Calu3 (cell line): ENCODE results near the gene DCAF11. TPM values are rescaled to one million over a fixed set of nuclear protein-coding genes. Genes with fewer than 3 reads are reported as not detected.

Experiments
- BruUV-seq: library from RNA; stranded (reverse); fragments of 400-500 nt; replicated peaks from 2 replicates; lab custom pipeline; 2021; lab: Mats Ljungman, UMichigan
- CTCF ChIA-PET: fragments of 300-600 bp; sonication (Branson Sonifier 250); formaldehyde crosslinking; loops from one replicate; lab custom pipeline; 2022; ENCODE audit warnings: antibody characterized with exemption; lab: Charles Lee
- DNase-seq: peaks from one replicate; pipeline ENCODE4 v3.0.0; 2022
- H3K27ac Mint-ChIP-seq: one replicate; pipeline ENCODE4 v1.8.0; 2022; ENCODE audit warnings: mixed read lengths; ENCODE audit not compliant: unreplicated experiment
- H3K27me3 Mint-ChIP-seq: one replicate; pipeline ENCODE4 v1.8.0; 2022; ENCODE audit warnings: mixed read lengths; ENCODE audit not compliant: unreplicated experiment
- H3K36me3 Mint-ChIP-seq: one replicate; pipeline ENCODE4 v1.8.0; 2022; ENCODE audit warnings: mild to moderate bottlenecking, moderate library complexity, mixed read lengths; ENCODE audit not compliant: insufficient read depth, unreplicated experiment
- H3K4me1 Mint-ChIP-seq: one replicate; pipeline ENCODE4 v1.8.0; 2022; ENCODE audit warnings: mild to moderate bottlenecking, low read depth, mixed read lengths; ENCODE audit not compliant: unreplicated experiment
- H3K4me3 Mint-ChIP-seq: one replicate; pipeline ENCODE4 v1.8.0; 2022; ENCODE audit warnings: mild to moderate bottlenecking, low read depth, moderate library complexity, mixed read lengths; ENCODE audit not compliant: unreplicated experiment
- H3K9me3 Mint-ChIP-seq: one replicate; pipeline ENCODE4 v1.8.0; 2022; ENCODE audit warnings: low read depth, mixed read lengths; ENCODE audit not compliant: unreplicated experiment
- intact Hi-C: fragments of 100-400 bp; cut with micrococcal nuclease; formaldehyde crosslinking; loops from one replicate; pipeline ENCODE4 v1.10.0; 2022; ENCODE audit not compliant: unreplicated experiment
- total RNA-seq: library from RNA; stranded (reverse); gene quantifications from 2 replicates; pipeline ENCODE4 v1.2.3, GENCODE V29; 2022
- TF ChIP-seq, protein P1 (sequence below): fragments of 200-600 bp; IDR thresholded peaks from one replicate; pipeline ENCODE4 v1.8.0; 2022; ENCODE audit warnings: antibody characterized with exemption; ENCODE audit not compliant: unreplicated experiment

The DCAF11 gene
- total RNA-seq, 1 experiment from 2014 or later: 63.4 TPM

- Mint-ChIP-seq H3K4me3 (peak within 1 kb of the TSS; percentile 82), H3K4me1 (peaks cover 30% of the 10 kb centered on the region), H3K27me3 (no peaks in the 10 kb centered on the region), H3K36me3 (peaks cover 46% of the 10 kb centered on the region), H3K27ac (peak within 1 kb of the TSS; percentile 69), H3K9me3 (no peaks in the 10 kb centered on the region)
- TF ChIP-seq, protein P1, sequence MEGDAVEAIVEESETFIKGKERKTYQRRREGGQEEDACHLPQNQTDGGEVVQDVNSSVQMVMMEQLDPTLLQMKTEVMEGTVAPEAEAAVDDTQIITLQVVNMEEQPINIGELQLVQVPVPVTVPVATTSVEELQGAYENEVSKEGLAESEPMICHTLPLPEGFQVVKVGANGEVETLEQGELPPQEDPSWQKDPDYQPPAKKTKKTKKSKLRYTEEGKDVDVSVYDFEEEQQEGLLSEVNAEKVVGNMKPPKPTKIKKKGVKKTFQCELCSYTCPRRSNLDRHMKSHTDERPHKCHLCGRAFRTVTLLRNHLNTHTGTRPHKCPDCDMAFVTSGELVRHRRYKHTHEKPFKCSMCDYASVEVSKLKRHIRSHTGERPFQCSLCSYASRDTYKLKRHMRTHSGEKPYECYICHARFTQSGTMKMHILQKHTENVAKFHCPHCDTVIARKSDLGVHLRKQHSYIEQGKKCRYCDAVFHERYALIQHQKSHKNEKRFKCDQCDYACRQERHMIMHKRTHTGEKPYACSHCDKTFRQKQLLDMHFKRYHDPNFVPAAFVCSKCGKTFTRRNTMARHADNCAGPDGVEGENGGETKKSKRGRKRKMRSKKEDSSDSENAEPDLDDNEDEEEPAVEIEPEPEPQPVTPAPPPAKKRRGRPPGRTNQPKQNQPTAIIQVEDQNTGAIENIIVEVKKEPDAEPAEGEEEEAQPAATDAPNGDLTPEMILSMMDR: no peak
- intact Hi-C loops: no loop called here
- DNase-seq: peak; percentile 96
- no TSS peak for BruUV-seq
- CTCF ChIA-PET: interaction anchor here (0.9 to 2.5 kb wide), 7 partner anchors 11 to 56 kb away, joined by 3 to 9 read pairs (median 5); partner anchors contain the start of genes DCAF11, IRF9, NRL and PCK2
Measured at GRCh38 chr14:24135834-24136683, 21.5 kb downstream of the DCAF11 start, which contains the start of gene PSME1. PSME1 (plus strand) TSS chr14:24136194; CDS start chr14:24136263, 69 bp downstream.

DNA sequence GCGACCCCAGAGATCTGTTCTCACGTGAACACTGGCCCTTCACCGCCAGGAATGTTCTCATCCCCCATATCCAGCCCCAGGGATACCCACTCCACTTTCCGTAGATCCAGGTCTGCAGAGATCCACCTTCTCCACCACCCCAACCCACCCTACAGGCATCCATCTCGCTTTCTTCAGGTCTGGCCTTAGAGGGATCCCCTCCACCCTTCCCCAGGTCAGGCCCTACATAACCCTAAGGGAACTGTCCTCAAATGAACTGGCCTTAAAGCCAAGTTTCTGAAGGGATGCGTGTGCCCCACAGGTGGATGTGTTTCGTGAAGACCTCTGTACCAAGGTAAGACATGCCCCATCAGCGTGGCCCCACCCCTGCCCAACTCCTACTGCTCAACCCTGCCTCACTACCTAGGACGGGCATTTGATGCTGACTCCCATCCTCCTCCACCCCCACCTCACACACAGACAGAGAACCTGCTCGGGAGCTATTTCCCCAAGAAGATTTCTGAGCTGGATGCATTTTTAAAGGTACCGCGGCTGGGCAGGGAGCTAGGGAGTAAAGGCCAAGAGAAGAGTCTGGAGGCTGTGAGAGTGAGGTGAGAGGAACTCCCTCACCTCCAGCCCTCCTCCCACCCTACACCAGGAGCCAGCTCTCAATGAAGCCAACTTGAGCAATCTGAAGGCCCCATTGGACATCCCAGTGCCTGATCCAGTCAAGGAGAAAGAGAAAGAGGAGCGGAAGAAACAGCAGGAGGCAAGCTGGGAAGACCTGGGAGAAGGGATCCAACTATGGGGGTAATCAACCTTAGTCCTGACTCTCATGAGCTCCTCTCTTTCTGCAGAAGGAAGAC is 22.3 kb downstream of the DCAF11 start:
- intact Hi-C loops: no loop called here
- CTCF ChIA-PET: interaction anchor here (1.0 to 2.5 kb wide), 4 partner anchors 10 to 28 kb away, joined by 3 to 9 read pairs (median 7); partner anchors contain the start of genes DCAF11, IRF9, NRL and RNF31

GRCh38 chr14:24137529-24138395 is 23.2 kb downstream of the DCAF11 start:
- TF ChIP-seq, protein P1: no peak
- Mint-ChIP-seq H3K9me3 (no peaks in the 10 kb centered on the region), H3K4me3 (peak overlapping the region; percentile 82), H3K27ac (no peak overlapping the region), H3K36me3 (peaks cover 62% of the 10 kb centered on the region), H3K27me3 (no peaks in the 10 kb centered on the region), H3K4me1 (peaks cover 30% of the 10 kb centered on the region)
- DNase-seq: no peak
- intact Hi-C loops: no loop called here
- BruUV-seq: TSS peak; percentile 77
- CTCF ChIA-PET: interaction anchor here (1.0 to 2.5 kb wide), 3 partner anchors 23 to 29 kb away, joined by 3 to 9 read pairs (median 9); partner anchors contain the start of genes DCAF11, IRF9 and NRL

More for the DNA sequence above, 22.3 kb downstream of the DCAF11 start:
- Mint-ChIP-seq H3K27ac (peak overlapping the region; percentile 46), H3K27me3 (no peaks in the 10 kb centered on the region), H3K4me3 (peak overlapping the region; percentile 82), H3K9me3 (no peaks in the 10 kb centered on the region), H3K4me1 (peaks cover 30% of the 10 kb centered on the region), H3K36me3 (peaks cover 54% of the 10 kb centered on the region)
- DNase-seq: no peak
- BruUV-seq: no TSS peak
- TF ChIP-seq, protein P1: no peak
